AG09309 (cell line): ENCODE data around the gene CMSS1.

Experiments used
- DNase-seq: peaks from one replicate; pipeline ENCODE4 v3.0.0-alpha.2; 2010; ENCODE audit warnings: low read depth
- H3K4me3 ChIP-seq: 2 replicates; pipeline ENCODE4 v1.5.1; 2011; ENCODE audit warnings: mild to moderate bottlenecking, low read depth, low read length, moderate library complexity; ENCODE audit not compliant: control insufficient read depth
- CTCF ChIP-seq: IDR thresholded peaks from 2 replicates; pipeline ENCODE4 v1.5.1; 2011; ENCODE audit warnings: mild to moderate bottlenecking, low read depth, low read length, inconsistent platforms; ENCODE audit not compliant: insufficient read depth, control insufficient read depth; ENCODE audit errors: missing control alignments

The CMSS1 gene

GRCh38 chr3:100075196-100075595 is 257.5 kb downstream of the CMSS1 start:
- no peak overlapping the region for H3K4me3 ChIP-seq
- DNase-seq: no peak
- TF ChIP-seq CTCF: no peak

GRCh38 chr3:100075851-100076730 is 258.4 kb downstream of the CMSS1 start:
- H3K4me3 ChIP-seq: no peak overlapping the region
- TF ChIP-seq CTCF: no peak
- DNase-seq: no peak

GRCh38 chr3:100076731-100077529 is 259.3 kb downstream of the CMSS1 start:
- no peak for DNase-seq
- no peak for TF ChIP-seq CTCF
- H3K4me3 ChIP-seq: no peak overlapping the region

- no peak overlapping the region for H3K4me3 ChIP-seq
- no peak for TF ChIP-seq CTCF
Measured at GRCh38 chr3:100079328-100079727, 261.7 kb downstream of the CMSS1 start.

GRCh38 chr3:100080573-100080972 is 262.9 kb downstream of the CMSS1 start:
- H3K4me3 ChIP-seq: no peak overlapping the region
- no peak for DNase-seq
- no peak for TF ChIP-seq CTCF

More at GRCh38 chr3:100079328-100079727, 261.7 kb downstream of the CMSS1 start:
- DNase-seq: no peak

- H3K4me3 ChIP-seq: no peak overlapping the region
- no peak for DNase-seq
- no peak for TF ChIP-seq CTCF
Measured at GRCh38 chr3:100081311-100081710, 263.6 kb downstream of the CMSS1 start.
